ENCODE results near the gene LOX.
"Not testable (repeated sequence)": the region's sequence is repeated elsewhere in the genome, so short reads cannot be mapped to it uniquely, and the experiment has no call there.

LOX gene

DNA sequence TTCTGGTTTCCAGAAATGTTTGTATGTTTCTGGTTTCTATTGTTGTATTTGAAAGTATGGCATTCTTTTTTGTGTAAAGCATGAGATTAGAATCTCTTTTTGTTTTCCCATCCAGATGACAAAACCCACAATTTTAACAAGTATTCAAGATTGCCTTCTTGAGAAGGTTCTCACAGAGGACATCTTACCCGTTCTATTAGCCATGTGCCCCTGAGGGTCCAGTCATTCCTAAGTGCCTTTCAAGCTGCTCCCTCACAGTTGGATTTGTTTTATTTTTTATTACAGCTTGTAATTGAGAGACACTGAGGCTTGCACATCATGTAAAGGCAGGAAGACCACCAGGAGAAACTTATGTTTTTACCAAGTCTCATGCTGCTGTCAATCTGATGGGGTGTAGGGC is 19.3 kb upstream of the LOX start:
- no peak for DNase-seq

DNA sequence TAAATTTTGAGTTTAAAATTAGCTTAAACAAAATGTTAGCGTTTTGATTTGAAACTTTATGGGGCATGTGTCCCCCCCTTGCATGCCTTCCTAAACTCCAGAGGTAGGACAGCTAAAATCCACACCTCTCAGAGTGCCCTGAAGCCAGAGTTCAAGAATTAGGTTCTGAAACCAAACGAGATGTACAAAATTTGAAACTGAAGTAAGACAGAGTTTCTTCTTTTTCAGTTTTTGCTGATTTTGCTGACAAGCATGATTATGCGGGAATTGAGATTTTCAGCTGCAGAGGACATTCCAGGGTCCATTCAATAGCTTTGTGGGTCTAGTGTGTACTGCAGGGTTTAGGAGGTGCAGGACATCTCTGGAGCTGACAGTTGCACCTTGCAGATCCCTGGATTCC is 17.1 kb upstream of the LOX start:
- DNase-seq: no peak

- DNase-seq: not testable (repeated sequence)
These were observed 16.2 kb upstream of the LOX start for GRCh38 chr5:122094251-122094650.

DNA sequence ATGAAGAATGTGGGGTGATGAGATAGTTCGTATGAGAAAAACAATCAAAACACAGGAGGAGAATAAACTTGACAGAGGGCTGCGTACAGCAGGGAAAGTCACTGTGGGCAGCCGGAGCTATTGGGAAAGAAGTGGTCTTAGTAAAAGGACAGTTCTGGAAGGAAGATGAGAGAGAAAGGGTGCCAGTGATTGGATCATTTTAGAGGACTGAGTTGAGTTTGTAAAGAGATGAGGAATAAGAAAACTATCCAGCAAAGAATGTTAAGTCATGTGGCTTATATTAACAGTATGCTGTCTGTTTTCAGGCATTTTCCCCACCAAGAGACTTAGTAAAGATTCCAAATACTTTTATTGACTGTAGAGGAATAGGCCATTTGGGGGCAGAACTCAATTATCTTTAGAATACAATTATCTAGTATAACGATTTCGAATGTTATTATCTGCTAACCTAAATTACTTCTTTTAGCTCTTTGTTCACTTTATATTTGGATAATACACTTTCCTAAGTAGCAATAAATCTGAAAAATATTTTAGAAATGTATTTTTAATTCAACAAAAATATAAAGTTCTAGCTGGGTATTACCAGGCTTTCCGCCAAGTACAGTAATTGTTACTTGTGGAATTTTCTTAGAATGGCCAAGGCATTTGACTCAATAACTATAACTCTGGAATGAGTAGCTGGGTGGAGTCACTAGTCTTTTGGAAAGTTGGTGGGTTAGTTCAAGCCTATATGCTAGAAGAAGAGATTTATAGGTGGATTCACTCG is 15.5 kb upstream of the LOX start:
- peak; percentile 46 for DNase-seq

GRCh38 chr5:122091936-122092600 is 14.0 kb upstream of the LOX start:
- peak; percentile 51 for DNase-seq

GRCh38 chr5:122089096-122090013 is 11.3 kb upstream of the LOX start:
- peak; percentile 19 for DNase-seq

DNA sequence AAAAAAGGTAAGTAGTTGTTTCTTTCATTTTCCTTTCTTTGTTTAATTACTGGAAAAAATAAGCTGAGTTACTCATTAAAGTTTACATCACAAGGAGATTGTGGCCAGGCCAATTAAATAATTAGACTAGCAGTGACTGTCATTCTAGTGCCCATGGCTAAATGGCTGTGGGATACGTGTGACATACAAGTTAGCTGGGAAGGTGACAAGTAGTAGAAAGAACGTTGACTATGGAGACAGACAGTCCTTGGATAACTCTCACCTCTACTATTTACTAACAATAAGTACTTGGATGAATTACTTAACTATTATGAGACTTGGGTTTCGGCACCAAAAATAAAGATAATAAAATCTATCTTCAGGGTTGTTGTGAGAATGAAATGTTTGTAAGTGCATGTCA is 7.0 kb upstream of the LOX start:
- no peak for DNase-seq

DNA sequence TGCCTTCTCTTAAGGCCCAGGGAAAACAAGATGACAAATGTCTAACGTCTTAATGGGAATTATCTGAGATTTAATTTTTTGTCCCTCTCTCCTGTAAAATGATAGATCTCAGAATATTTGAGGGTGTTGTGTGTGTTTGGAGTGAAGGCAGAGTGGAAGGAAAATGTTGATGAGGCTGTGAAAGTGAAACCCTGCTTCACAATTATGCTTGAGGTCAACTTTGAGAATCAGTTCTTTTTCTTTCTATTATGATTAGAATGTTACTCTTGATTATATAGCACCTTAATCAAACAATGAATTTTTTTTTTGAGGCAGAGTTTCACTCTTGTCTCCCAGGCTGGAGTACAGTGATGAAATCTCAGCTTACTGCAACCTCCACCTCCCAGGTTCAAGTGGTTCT is 5.5 kb upstream of the LOX start:
- no peak for DNase-seq

GRCh38 chr5:122081541-122081940 is 3.5 kb upstream of the LOX start:
- no peak for DNase-seq

DNA sequence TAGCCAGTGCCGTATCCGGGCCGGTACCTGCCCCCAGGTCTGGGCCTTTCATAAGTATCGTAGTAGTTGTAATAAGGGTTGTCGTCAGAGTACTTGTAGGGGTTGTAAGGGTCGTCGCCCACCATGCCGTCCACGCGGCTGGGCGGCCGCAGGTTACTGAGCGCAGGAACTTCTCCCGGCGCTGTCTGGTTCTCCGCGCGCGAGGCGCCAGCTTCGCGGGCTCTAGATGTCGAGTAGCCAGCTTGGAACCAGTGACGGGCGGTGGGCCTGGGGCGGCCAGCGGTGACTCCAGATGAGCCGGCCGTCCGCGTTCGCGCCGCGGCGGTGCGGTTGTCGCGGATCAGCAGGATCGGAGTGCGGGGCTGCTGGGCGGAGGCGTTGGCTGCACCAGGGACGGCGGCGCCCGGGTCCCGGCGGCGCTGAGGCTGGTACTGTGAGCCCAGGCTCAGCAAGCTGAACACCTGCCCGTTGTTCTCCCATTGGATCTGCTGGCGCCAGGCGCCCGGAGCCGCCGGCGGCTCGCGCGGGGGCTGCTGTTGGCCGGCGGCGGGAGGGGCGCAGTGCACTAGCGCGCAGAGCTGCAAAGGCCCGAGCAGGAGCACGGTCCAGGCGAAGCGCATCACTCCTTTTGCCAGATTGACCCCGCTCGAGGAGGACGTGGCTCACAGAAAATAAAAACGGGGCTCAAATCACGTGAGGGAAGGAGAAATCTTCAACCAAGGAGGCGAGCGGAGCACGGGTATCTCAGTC is 518 bp downstream of the LOX start:
- peak; percentile 47 for DNase-seq

DNA sequence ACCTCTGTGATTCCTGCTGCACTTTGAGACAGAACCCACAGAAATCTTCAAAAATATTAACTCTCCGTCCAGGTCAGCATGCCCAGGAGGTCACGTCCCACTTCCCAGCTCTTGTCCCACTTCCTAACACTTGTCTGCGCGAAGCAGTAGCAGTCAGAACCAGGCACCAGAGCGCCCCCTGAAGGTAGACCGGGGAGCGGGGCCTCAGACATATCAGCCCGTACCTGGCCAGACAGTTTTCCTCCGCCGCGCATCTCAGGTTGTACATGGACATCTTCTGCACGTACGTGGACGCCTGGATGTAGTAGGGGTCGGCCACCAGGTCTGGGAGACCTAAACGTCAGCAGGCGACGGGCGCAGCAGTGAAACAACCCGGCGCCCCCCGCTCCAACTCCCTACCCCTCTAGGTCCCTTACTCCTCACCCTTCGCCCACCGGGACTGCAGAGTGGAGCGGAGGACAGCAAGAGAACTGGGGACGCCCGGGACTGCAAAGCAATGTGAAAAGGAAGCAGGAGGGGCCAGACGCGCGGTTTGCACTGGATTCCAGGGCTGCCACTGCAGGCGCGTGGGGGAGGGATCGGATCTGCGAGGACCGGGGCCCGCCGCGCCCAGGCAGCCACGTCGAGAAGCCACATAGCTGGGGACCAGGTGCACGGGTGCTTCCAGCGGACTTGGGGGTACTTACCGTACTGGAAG is 1.2 kb downstream of the LOX start:
- DNase-seq: peak; percentile 78

DNA sequence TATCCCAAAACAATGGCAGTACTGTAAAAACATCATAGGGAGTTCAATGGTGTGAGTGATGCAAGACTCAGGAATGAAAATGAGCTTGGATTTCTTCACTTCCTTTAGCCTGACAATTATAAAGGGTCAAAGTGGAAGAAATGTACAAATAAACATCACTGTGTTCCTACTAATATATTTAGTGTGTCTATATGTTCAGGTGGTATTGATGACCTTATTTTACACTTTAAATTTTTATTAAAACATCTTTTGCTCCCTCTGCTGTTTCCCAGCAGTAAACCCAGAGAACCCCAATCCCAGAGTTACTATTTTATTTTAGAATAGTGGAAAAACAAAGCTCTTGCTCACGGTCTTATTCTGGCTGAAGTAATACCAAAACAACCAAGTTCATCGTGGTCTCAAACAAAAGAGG is 2.0 kb downstream of the LOX start:
- peak; percentile 38 for DNase-seq

DNA sequence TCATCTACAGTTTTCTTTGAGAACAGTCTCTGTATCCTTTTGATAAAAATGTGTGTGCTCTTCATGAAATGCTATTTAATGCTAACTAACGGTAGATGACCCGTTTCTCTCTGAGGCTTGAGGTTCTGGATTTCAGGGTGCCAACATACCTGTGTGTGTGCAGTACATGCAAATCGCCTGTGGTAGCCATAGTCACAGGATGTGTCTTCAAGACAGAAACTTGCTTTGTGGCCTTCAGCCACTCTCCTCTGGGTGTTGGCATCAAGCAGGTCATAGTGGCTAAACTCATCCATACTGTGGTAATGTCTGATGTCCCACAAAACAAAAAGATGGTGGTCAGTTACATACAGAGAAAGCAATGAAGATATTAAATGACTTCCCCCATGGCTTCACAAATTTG is 4.2 kb downstream of the LOX start:
- no peak for DNase-seq

GRCh38 chr5:122073018-122073417 is 5.0 kb downstream of the LOX start:
- no peak for DNase-seq

DNA sequence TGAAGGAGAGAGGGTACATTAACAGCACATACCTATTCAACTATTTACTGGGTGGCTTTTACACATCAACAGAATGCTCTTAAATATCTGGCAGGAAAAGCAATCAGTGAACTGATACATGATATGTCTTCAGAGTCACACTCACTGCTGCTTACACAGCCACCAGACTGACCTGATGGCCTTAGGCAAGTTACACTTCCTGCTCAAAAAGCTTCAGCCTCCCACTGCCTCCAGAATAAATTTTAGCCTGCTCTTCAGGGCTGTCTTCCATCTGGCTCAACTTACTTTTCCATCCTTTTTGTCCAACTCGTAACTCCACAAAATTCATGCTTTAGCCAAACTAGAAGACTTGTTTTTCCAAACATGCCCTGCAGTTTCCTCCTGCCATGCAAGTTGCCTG is 10.7 kb downstream of the LOX start:
- no peak for DNase-seq

GRCh38 chr5:122064992-122065391 is 13.1 kb downstream of the LOX start:
- no peak for DNase-seq

- DNase-seq: no peak
These were observed 14.2 kb downstream of the LOX start for GRCh38 chr5:122063836-122064235.

DNA sequence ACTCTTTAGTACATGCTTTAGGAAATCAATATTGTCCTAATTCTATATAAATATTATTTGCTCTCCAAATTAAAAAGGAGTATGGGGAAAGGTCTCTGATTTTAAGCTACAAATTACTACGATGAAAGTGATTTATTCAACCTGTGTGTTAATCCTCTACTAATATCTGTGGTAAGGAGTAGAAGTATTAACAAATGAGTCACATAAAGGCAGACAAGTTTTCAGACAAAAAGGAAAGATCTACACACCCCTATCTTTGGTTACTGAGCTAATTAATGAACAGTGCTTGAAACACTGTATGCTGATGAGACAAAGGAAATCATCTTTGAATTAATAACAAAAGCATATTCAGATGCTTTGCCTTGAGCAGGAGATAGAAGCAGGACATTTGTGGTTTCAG is 15.9 kb downstream of the LOX start:
- DNase-seq: peak; percentile 58

GRCh38 chr5:122056913-122057312 is 21.1 kb downstream of the LOX start:
- no peak for DNase-seq

DNA sequence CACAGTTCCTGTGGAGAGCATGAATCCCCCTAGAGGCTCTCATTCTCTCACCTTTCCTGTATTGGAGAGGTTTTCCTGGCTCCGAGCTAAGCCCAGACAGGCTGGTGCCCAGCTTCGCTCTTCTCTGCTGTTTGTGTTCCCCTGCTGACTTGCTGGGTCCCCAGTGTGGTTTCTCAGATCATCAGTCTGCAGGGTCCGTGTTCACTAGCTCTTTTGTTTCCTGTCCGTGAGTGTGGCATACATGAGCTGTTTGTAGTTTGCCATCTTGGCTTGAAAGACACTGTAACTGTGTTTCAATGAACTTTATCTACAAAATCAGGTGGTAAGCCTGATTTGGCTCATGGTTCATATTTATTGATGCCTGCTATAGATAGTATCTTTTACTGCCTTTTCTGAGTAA is 23.8 kb downstream of the LOX start:
- DNase-seq: no peak

- no peak for DNase-seq
These were observed 24.6 kb downstream of the LOX start for GRCh38 chr5:122053181-122054109.

Measured in kidney glomerular epithelial cell (primary cell).